GM23248 (cell line): ENCODE measurements around the gene RGPD4.

Source experiments
- EZH2 ChIP-seq: fragments of 200-600 bp; sonication (generic); IDR thresholded peaks from 2 replicates; pipeline ENCODE4 v1.6.1; 2018; ENCODE audit warnings: antibody characterized with exemption, mild to moderate bottlenecking; ENCODE audit not compliant: insufficient read depth, poor library complexity, severe bottlenecking
- EZH2phosphoT487 ChIP-seq: fragments of 200-600 bp; sonication (generic); IDR thresholded peaks from 2 replicates; pipeline ENCODE4 v1.6.1; 2018; ENCODE audit warnings: antibody characterized with exemption, moderate library complexity, mild to moderate bottlenecking, low read depth; ENCODE audit not compliant: insufficient read depth

DNA sequence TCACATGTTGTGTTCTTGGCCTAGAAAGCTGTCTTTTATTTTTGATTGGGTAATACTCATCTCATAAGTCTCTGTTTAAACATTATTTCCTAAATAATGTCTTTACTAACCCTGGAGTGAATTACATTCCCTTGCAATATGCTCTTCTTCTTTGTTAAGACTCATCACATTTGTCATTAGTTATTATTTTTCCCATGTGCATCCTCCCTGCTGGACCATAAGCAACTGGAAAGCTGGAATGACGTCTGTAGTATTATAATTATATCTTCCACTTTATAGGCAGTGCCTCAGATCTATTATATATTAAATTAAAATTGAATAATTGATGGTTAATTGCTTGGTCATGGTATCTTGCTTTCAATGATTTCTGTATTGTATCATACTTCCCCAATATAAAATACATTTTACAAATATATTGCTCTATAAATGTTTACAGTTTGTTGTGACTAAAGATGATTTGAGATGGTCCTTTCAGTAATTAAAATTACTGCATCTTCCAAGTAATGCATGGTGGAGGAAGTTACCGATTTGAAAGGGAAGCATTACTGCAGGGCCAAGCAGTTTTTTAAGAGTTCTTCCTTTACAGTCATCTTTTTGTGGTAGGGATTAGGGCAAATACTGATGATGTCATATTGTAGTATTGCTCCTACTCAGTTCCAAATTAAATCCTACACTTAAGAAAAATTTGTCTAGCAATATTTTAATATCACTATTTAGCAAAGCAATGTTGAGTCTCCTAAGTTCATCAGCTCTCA lies 2.1 kb upstream of the RGPD4 start:
- TF ChIP-seq EZH2 (no peak), EZH2phosphoT487 (no peak)
